ENCODE data around the gene EVX2.

Gene EVX2

GRCh38 chr2:176120364-176121189 is 36.8 kb upstream of the EVX2 start:
- Histone ChIP-seq H3K27me3 (ENCODE audit: insufficient read depth, low read length) (peaks cover 100% of the 10 kb centered on the region), H3K9me3 (ENCODE audit: insufficient read depth, low read depth, low read length) (peaks cover 7% of the 10 kb centered on the region; the same call in 1 of the 2 replicates), H3K9ac (ENCODE audit: low read depth, low read length) (no peak overlapping the region), H3K27ac (ENCODE audit: low read depth, low read length) (no peak overlapping the region), H3K4me3 (ENCODE audit: low read length) (no peak overlapping the region), H3K4me1 (ENCODE audit: insufficient read depth, low read length) (no peaks in the 10 kb centered on the region; the same call in 1 of the 2 replicates), H3K36me3 (ENCODE audit: insufficient read depth, low read length) (no peaks in the 10 kb centered on the region)
- 11% methylated on average over 12 of the region's 13 CpGs for WGBS

- Histone ChIP-seq H3K4me1 (ENCODE audit: insufficient read depth, low read length) (peaks cover 4% of the 10 kb centered on the region; the same call in 1 of the 2 replicates), H3K27ac (ENCODE audit: low read depth, low read length) (no peak overlapping the region), H3K9me3 (ENCODE audit: insufficient read depth, low read depth, low read length) (peaks cover 7% of the 10 kb centered on the region; the same call in 1 of the 2 replicates), H3K27me3 (ENCODE audit: insufficient read depth, low read length) (peaks cover 100% of the 10 kb centered on the region), H3K4me3 (ENCODE audit: low read length) (no peak overlapping the region), H3K36me3 (ENCODE audit: insufficient read depth, low read length) (no peaks in the 10 kb centered on the region), H3K9ac (ENCODE audit: low read depth, low read length) (no peak overlapping the region)
- 13% methylated on average over 24 of the region's 24 CpGs for WGBS
Observed at GRCh38 chr2:176118601-176119339, 35.0 kb upstream of the EVX2 start.

GRCh38 chr2:176117823-176118371 is 34.1 kb upstream of the EVX2 start:
- H3K9ac ChIP-seq (ENCODE audit: low read depth, low read length) = no peak overlapping the region
- peaks cover 7% of the 10 kb centered on the region; the same call in 1 of the 2 replicates for H3K9me3 ChIP-seq (ENCODE audit: insufficient read depth, low read depth, low read length)
- 54% methylated on average over 11 of the region's 11 CpGs for WGBS
- no peak overlapping the region for H3K27ac ChIP-seq (ENCODE audit: low read depth, low read length)
- H3K27me3 ChIP-seq (ENCODE audit: insufficient read depth, low read length) = peaks cover 100% of the 10 kb centered on the region
- H3K4me1 ChIP-seq (ENCODE audit: insufficient read depth, low read length) = peaks cover 4% of the 10 kb centered on the region; the same call in 1 of the 2 replicates
- no peaks in the 10 kb centered on the region for H3K36me3 ChIP-seq (ENCODE audit: insufficient read depth, low read length)
- H3K4me3 ChIP-seq (ENCODE audit: low read length) = no peak overlapping the region

GRCh38 chr2:176117162-176117822 is 33.5 kb upstream of the EVX2 start:
- Histone ChIP-seq H3K36me3 (ENCODE audit: insufficient read depth, low read length) (no peaks in the 10 kb centered on the region), H3K9ac (ENCODE audit: low read depth, low read length) (no peak overlapping the region), H3K27me3 (ENCODE audit: insufficient read depth, low read length) (peaks cover 100% of the 10 kb centered on the region), H3K9me3 (ENCODE audit: insufficient read depth, low read depth, low read length) (peaks cover 7% of the 10 kb centered on the region; the same call in 1 of the 2 replicates), H3K27ac (ENCODE audit: low read depth, low read length) (no peak overlapping the region), H3K4me1 (ENCODE audit: insufficient read depth, low read length) (peaks cover 4% of the 10 kb centered on the region; the same call in 1 of the 2 replicates), H3K4me3 (ENCODE audit: low read length) (no peak overlapping the region)
- 72% methylated on average over 40 of the region's 40 CpGs for WGBS

GRCh38 chr2:176115883-176116813 is 32.4 kb upstream of the EVX2 start, which contains the start of gene HOXD10:
Gene HOXD10, plus strand, starts transcription at chr2:176116778. Its CDS starts 56 bp downstream, at chr2:176116834.
- H3K27ac ChIP-seq (ENCODE audit: low read depth, low read length) = no peak within 1 kb of the TSS
- peaks cover 7% of the 10 kb centered on the region; the same call in 1 of the 2 replicates for H3K9me3 ChIP-seq (ENCODE audit: insufficient read depth, low read depth, low read length)
- WGBS = 4% methylated on average over 66 of the region's 66 CpGs
- no peak within 1 kb of the TSS for H3K9ac ChIP-seq (ENCODE audit: low read depth, low read length)
- peaks cover 100% of the 10 kb centered on the region for H3K27me3 ChIP-seq (ENCODE audit: insufficient read depth, low read length)
- no peaks in the 10 kb centered on the region for H3K36me3 ChIP-seq (ENCODE audit: insufficient read depth, low read length)
- no peak within 1 kb of the TSS for H3K4me3 ChIP-seq (ENCODE audit: low read length)
- peaks cover 4% of the 10 kb centered on the region; the same call in 1 of the 2 replicates for H3K4me1 ChIP-seq (ENCODE audit: insufficient read depth, low read length)

- Histone ChIP-seq H3K4me1 (ENCODE audit: insufficient read depth, low read length) (peaks cover 4% of the 10 kb centered on the region; the same call in 1 of the 2 replicates), H3K9ac (ENCODE audit: low read depth, low read length) (no peak overlapping the region), H3K36me3 (ENCODE audit: insufficient read depth, low read length) (no peaks in the 10 kb centered on the region), H3K27me3 (ENCODE audit: insufficient read depth, low read length) (peaks cover 100% of the 10 kb centered on the region), H3K4me3 (ENCODE audit: low read length) (no peak overlapping the region), H3K9me3 (ENCODE audit: insufficient read depth, low read depth, low read length) (peaks cover 7% of the 10 kb centered on the region; the same call in 1 of the 2 replicates), H3K27ac (ENCODE audit: low read depth, low read length) (no peak overlapping the region)
- WGBS = 18% methylated on average over 13 of the region's 16 CpGs
Observed at GRCh38 chr2:176114930-176115625, 31.3 kb upstream of the EVX2 start.

- 7% methylated on average over 25 of the region's 26 CpGs for WGBS
- Histone ChIP-seq H3K9me3 (ENCODE audit: insufficient read depth, low read depth, low read length) (peaks cover 7% of the 10 kb centered on the region; the same call in 1 of the 2 replicates), H3K9ac (ENCODE audit: low read depth, low read length) (no peak overlapping the region), H3K4me3 (ENCODE audit: low read length) (no peak overlapping the region), H3K4me1 (ENCODE audit: insufficient read depth, low read length) (peaks cover 4% of the 10 kb centered on the region; the same call in 1 of the 2 replicates), H3K27me3 (ENCODE audit: insufficient read depth, low read length) (peaks cover 100% of the 10 kb centered on the region), H3K36me3 (ENCODE audit: insufficient read depth, low read length) (no peaks in the 10 kb centered on the region), H3K27ac (ENCODE audit: low read depth, low read length) (no peak overlapping the region)
Observed at GRCh38 chr2:176114120-176114929, 30.6 kb upstream of the EVX2 start.

GRCh38 chr2:176112375-176113302 is 28.9 kb upstream of the EVX2 start:
- no peak overlapping the region for H3K27ac ChIP-seq (ENCODE audit: low read depth, low read length)
- H3K4me3 ChIP-seq (ENCODE audit: low read length) = no peak overlapping the region
- no peak overlapping the region for H3K9ac ChIP-seq (ENCODE audit: low read depth, low read length)
- H3K9me3 ChIP-seq (ENCODE audit: insufficient read depth, low read depth, low read length) = peaks cover 7% of the 10 kb centered on the region; the same call in 1 of the 2 replicates
- peaks cover 4% of the 10 kb centered on the region; the same call in 1 of the 2 replicates for H3K4me1 ChIP-seq (ENCODE audit: insufficient read depth, low read length)
- H3K27me3 ChIP-seq (ENCODE audit: insufficient read depth, low read length) = peaks cover 100% of the 10 kb centered on the region
- 10% methylated on average over 38 of the region's 40 CpGs for WGBS
- H3K36me3 ChIP-seq (ENCODE audit: insufficient read depth, low read length) = no peaks in the 10 kb centered on the region

All from HUES64 (cell line).